Gastroesophageal sphincter (tissue), 3 donors: ENCODE data around the gene MTG1.

Source experiments
- CTCF ChIP-seq, 4 experiments: fragments of 200-600 bp in 2 of 4; fragments of 450-650 bp in 2 of 4; sonication (generic) in 1 of 4; IDR thresholded peaks; one replicate each; pipeline ENCODE4 v1.5.1; 2017 to 2019; ENCODE audit warnings: antibody characterized with exemption in 4 of 4, mild to moderate bottlenecking in 2 of 4, moderate library complexity in 2 of 4
- EP300 ChIP-seq: sonication (generic); formaldehyde crosslinking; IDR thresholded peaks from one replicate; pipeline ENCODE4 v1.6.1; 2017; ENCODE audit warnings: antibody characterized with exemption, mild to moderate bottlenecking

GRCh38 chr10:133390597-133391248 lies 3.2 kb upstream of the MTG1 start:
- no peak for TF ChIP-seq CTCF (IDR thresholded peaks at IDR 0.05)
- TF ChIP-seq EP300 = no peak
